HepG2 (cell line): ENCODE results near the gene TOP2A. TPM values are rescaled to one million over a fixed set of nuclear protein-coding genes. Genes with fewer than 3 reads are reported as not detected.

Experiments
- BRD4 ChIP-seq: sonication (generic); formaldehyde crosslinking; IDR thresholded peaks from 2 replicates; pipeline ENCODE4 v1.4.0; 2020; ENCODE audit warnings: missing genetic modification reagents
- CHCHD3 ChIP-seq: sonication (generic); formaldehyde crosslinking; IDR thresholded peaks from 2 replicates; pipeline ENCODE4 v1.8.0; 2022; ENCODE audit warnings: mild to moderate bottlenecking, missing genetic modification reagents, moderate library complexity
- ETV5 ChIP-seq: IDR thresholded peaks from 2 replicates; pipeline ENCODE4 v1.6.1; 2018; ENCODE audit warnings: missing biosample characterization, missing genetic modification reagents, inconsistent platforms, borderline replicate concordance
- ETV6 ChIP-seq: sonication (generic); formaldehyde crosslinking; conservative IDR thresholded peaks from 2 replicates; pipeline ENCODE4 v1.4.0; 2020; ENCODE audit warnings: missing genetic modification reagents
- FOXK1 ChIP-seq: sonication (generic); formaldehyde crosslinking; IDR thresholded peaks from 2 replicates; pipeline ENCODE4 v1.4.0; 2020; ENCODE audit warnings: low read depth, missing genetic modification reagents, borderline replicate concordance
- GATAD2A ChIP-seq: IDR thresholded peaks from 2 replicates; pipeline ENCODE4 v1.6.1; 2016
- HOXA7 ChIP-seq: sonication (generic); formaldehyde crosslinking; IDR thresholded peaks from 2 replicates; pipeline ENCODE4 v1.8.1; 2022; ENCODE audit warnings: mild to moderate bottlenecking, missing genetic modification reagents, moderate library complexity
- MEIS1 ChIP-seq: sonication (generic); formaldehyde crosslinking; IDR thresholded peaks from 2 replicates; pipeline ENCODE4 v1.9.0; 2021; ENCODE audit warnings: mild to moderate bottlenecking, missing genetic modification reagents, moderate library complexity, borderline replicate concordance
- MTA3 ChIP-seq: sonication (generic); formaldehyde crosslinking; IDR thresholded peaks from 2 replicates; pipeline ENCODE4 v1.4.0; 2020; ENCODE audit warnings: missing genetic modification reagents
- REL ChIP-seq: sonication (generic); formaldehyde crosslinking; conservative IDR thresholded peaks from 2 replicates; pipeline ENCODE4 v1.8.0; 2022; ENCODE audit warnings: mild to moderate bottlenecking, missing genetic modification reagents, moderate library complexity
- RELA ChIP-seq: sonication (generic); formaldehyde crosslinking; IDR thresholded peaks from 2 replicates; pipeline ENCODE4 v1.4.0; 2020; ENCODE audit warnings: missing genetic modification reagents
- SIX4 ChIP-seq: sonication (generic); formaldehyde crosslinking; IDR thresholded peaks from 2 replicates; pipeline ENCODE4 v1.4.0; 2020; ENCODE audit warnings: missing genetic modification reagents
- ZFP82 ChIP-seq: sonication (generic); formaldehyde crosslinking; IDR thresholded peaks from 2 replicates; pipeline ENCODE4 v1.5.1; 2020; ENCODE audit warnings: mild to moderate bottlenecking, missing genetic modification reagents, borderline replicate concordance
- ZSCAN25 ChIP-seq: sonication (generic); formaldehyde crosslinking; IDR thresholded peaks from 2 replicates; pipeline ENCODE4 v1.8.0; 2022; ENCODE audit warnings: mild to moderate bottlenecking, missing genetic modification reagents
- polyA plus RNA-seq, 8 experiments: library from polyadenylated mRNA; depleted of rRNA in 3 of 8; stranded (reverse) in 7 of 8; unstranded in 1 of 8; fragments of >200 nt; fragmentation: Illumina TruSeq in 4 of 8; extraction: Trizol in 4 of 8; gene quantifications; 2 replicates each; pipeline versions ENCODE4 v1.2.1 to v1.2.3, GENCODE V29; 2011 to 2016; ENCODE audit warnings: low read depth in 4 of 8, missing spikeins in 1 of 8, mixed read lengths in 1 of 8; ENCODE audit not compliant: insufficient read depth in 1 of 8
- total RNA-seq, 5 experiments: library from RNA; depleted of rRNA; stranded (reverse); fragments of >200 nt; fragmentation: Illumina TruSeq; extraction: Trizol; gene quantifications; 2 replicates each; pipeline ENCODE4 v1.2.3, GENCODE V29; 2016; ENCODE audit warnings: low read depth in 1 of 5
- TF ChIP-seq, protein P1 (sequence below): sonication (generic); formaldehyde crosslinking; IDR thresholded peaks from 2 replicates; pipeline ENCODE4 v1.8.0; 2022; ENCODE audit warnings: missing genetic modification reagents, mild to moderate bottlenecking, inconsistent platforms, borderline replicate concordance
- TF ChIP-seq, protein P2 (sequence below): sonication (generic); formaldehyde crosslinking; IDR thresholded peaks from 2 replicates; pipeline ENCODE4 v1.4.0; 2020; ENCODE audit warnings: missing genetic modification reagents
- TF ChIP-seq, protein P3 (sequence below): sonication (generic); formaldehyde crosslinking; IDR thresholded peaks from 2 replicates; pipeline ENCODE4 v1.4.0; 2020; ENCODE audit warnings: mild to moderate bottlenecking, missing genetic modification reagents
- TF ChIP-seq, protein P4 (sequence below): sonication (generic); formaldehyde crosslinking; IDR thresholded peaks from 2 replicates; pipeline ENCODE4 v1.4.0; 2020; ENCODE audit warnings: mild to moderate bottlenecking, missing genetic modification reagents, borderline replicate concordance
- TF ChIP-seq, protein P5 (sequence below): IDR thresholded peaks from 2 replicates; pipeline ENCODE4 v1.6.1; 2016; ENCODE audit warnings: missing genetic modification reagents, missing compliant biosample characterization

Gene TOP2A
- total and polyA plus RNA-seq, 2 of the 13 experiments (the other 11 are each of a cell fraction or from before 2014, with no cell fraction given): 108 to 327 TPM

DNA sequence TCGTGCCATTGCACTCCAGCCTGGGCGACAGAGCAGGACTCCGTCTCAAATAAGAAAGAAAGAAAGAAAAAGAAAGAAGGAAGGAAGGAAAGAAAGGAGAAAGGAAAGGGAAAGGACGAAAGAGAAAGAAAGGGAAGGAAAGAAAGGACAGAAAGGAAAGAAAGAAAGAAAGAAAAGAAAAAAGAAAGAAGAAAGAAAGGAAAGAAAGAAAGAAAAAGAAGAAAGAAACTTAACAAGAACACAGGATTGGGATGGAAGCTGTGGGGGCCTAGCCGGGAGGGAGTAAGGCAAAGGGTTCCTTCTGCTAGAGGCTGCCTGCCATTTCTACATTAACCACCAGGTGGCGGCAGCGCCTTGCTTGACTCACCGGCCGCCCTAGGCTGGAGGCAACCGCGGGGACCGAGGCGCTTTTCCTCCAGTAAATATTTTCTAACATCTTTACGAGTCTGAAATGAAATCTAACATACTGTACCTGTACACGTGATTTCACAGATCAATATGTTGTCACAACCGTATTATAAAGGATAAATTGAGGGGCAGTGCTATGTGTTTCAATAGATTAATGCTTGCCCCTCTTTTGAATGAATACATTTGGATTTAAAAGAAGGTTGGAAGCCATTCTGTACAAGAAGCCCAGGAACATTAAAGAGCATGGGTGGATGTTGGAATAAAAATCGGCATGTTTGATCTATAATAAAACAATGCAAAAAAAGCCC, 59.2 kb downstream of the TOP2A start (continued):
- TF ChIP-seq REL (CRISPR knock-in tag) (no peak), BRD4 (CRISPR knock-in tag) (no peak), ZSCAN25 (CRISPR knock-in tag) (no peak), FOXK1 (CRISPR knock-in tag) (no peak; the same call in 1 of the 2 replicates), ZFP82 (CRISPR knock-in tag) (no peak), CHCHD3 (CRISPR knock-in tag) (no peak), RELA (CRISPR knock-in tag) (no peak), MEIS1 (CRISPR knock-in tag) (no peak), ETV6 (CRISPR knock-in tag) (no peak), HOXA7 (CRISPR knock-in tag) (no peak), ETV5 (CRISPR knock-in tag) (no peak; the same call in 1 of the 2 replicates), GATAD2A (CRISPR knock-in tag) (0 out of 2 replicates have a peak, but pooled peaks have one; percentile 31), MTA3 (CRISPR knock-in tag) (no peak), SIX4 (CRISPR knock-in tag) (no peak)
- TF ChIP-seq, protein P1, sequence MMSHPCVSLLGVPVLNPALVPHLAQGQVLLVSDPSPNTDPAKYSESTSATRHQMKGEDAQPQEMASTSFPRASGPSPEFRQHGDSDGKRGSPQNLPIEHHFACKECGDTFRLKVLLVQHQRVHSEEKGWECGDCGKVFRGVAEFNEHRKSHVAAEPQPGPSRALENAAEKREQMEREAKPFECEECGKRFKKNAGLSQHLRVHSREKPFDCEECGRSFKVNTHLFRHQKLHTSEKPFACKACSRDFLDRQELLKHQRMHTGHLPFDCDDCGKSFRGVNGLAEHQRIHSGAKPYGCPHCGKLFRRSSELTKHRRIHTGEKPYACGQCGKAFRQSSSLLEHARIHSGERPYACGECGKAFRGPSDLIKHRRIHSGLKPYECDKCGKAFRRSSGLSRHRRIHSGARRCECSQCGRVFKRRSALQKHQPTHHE (CRISPR knock-in tag): no peak
- TF ChIP-seq, protein P2, sequence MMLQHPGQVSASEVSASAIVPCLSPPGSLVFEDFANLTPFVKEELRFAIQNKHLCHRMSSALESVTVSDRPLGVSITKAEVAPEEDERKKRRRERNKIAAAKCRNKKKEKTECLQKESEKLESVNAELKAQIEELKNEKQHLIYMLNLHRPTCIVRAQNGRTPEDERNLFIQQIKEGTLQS (CRISPR knock-in tag): no peak
- TF ChIP-seq, protein P3, sequence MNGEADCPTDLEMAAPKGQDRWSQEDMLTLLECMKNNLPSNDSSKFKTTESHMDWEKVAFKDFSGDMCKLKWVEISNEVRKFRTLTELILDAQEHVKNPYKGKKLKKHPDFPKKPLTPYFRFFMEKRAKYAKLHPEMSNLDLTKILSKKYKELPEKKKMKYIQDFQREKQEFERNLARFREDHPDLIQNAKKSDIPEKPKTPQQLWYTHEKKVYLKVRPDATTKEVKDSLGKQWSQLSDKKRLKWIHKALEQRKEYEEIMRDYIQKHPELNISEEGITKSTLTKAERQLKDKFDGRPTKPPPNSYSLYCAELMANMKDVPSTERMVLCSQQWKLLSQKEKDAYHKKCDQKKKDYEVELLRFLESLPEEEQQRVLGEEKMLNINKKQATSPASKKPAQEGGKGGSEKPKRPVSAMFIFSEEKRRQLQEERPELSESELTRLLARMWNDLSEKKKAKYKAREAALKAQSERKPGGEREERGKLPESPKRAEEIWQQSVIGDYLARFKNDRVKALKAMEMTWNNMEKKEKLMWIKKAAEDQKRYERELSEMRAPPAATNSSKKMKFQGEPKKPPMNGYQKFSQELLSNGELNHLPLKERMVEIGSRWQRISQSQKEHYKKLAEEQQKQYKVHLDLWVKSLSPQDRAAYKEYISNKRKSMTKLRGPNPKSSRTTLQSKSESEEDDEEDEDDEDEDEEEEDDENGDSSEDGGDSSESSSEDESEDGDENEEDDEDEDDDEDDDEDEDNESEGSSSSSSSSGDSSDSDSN (CRISPR knock-in tag): no peak
- TF ChIP-seq, protein P4, sequence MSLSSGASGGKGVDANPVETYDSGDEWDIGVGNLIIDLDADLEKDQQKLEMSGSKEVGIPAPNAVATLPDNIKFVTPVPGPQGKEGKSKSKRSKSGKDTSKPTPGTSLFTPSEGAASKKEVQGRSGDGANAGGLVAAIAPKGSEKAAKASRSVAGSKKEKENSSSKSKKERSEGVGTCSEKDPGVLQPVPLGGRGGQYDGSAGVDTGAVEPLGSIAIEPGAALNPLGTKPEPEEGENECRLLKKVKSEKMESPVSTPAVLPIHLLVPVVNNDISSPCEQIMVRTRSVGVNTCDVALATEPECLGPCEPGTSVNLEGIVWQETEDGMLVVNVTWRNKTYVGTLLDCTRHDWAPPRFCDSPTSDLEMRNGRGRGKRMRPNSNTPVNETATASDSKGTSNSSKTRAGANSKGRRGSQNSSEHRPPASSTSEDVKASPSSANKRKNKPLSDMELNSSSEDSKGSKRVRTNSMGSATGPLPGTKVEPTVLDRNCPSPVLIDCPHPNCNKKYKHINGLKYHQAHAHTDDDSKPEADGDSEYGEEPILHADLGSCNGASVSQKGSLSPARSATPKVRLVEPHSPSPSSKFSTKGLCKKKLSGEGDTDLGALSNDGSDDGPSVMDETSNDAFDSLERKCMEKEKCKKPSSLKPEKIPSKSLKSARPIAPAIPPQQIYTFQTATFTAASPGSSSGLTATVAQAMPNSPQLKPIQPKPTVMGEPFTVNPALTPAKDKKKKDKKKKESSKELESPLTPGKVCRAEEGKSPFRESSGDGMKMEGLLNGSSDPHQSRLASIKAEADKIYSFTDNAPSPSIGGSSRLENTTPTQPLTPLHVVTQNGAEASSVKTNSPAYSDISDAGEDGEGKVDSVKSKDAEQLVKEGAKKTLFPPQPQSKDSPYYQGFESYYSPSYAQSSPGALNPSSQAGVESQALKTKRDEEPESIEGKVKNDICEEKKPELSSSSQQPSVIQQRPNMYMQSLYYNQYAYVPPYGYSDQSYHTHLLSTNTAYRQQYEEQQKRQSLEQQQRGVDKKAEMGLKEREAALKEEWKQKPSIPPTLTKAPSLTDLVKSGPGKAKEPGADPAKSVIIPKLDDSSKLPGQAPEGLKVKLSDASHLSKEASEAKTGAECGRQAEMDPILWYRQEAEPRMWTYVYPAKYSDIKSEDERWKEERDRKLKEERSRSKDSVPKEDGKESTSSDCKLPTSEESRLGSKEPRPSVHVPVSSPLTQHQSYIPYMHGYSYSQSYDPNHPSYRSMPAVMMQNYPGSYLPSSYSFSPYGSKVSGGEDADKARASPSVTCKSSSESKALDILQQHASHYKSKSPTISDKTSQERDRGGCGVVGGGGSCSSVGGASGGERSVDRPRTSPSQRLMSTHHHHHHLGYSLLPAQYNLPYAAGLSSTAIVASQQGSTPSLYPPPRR: no peak
- TF ChIP-seq, protein P5, sequence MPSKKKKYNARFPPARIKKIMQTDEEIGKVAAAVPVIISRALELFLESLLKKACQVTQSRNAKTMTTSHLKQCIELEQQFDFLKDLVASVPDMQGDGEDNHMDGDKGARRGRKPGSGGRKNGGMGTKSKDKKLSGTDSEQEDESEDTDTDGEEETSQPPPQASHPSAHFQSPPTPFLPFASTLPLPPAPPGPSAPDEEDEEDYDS: peak; percentile 26; the same call in 1 of the 2 replicates
